Large intestine (tissue), 3 donors: ENCODE data around the gene SPATA45. TPM values are rescaled to one million over a fixed set of nuclear protein-coding genes. Genes with fewer than 3 reads are reported as not detected.

Source experiments
- DNase-seq, 2 donors: peaks; one replicate each; pipeline versions ENCODE4 v3.0.0 to v3.0.0-alpha.2; 2013
- H3K27ac ChIP-seq: one replicate; pipeline ENCODE4 v1.5.1; 2013; ENCODE audit warnings: low read length
- H3K27me3 ChIP-seq: 2 replicates; pipeline ENCODE4 v1.6.1; 2013; ENCODE audit warnings: low read length; ENCODE audit not compliant: control insufficient read depth, insufficient read depth
- H3K36me3 ChIP-seq: 2 replicates; pipeline ENCODE4 v1.6.1; 2013; ENCODE audit warnings: low read length; ENCODE audit not compliant: control insufficient read depth, insufficient read depth
- H3K4me1 ChIP-seq: one replicate; pipeline ENCODE4 v1.6.1; 2013; ENCODE audit warnings: low read length; ENCODE audit not compliant: control insufficient read depth, insufficient read depth
- H3K4me3 ChIP-seq: one replicate; pipeline ENCODE4 v1.5.1; 2013; ENCODE audit warnings: low read length
- H3K9me3 ChIP-seq: one replicate; pipeline ENCODE4 v1.6.1; 2013; ENCODE audit warnings: mild to moderate bottlenecking, low read depth, low read length, moderate library complexity; ENCODE audit not compliant: control insufficient read depth
- WGBS: methylation state at CpG from one replicate; pipeline ENCODE4 v1.1.5; 2013; ENCODE audit warnings: low lambda C conversion rate; ENCODE audit not compliant: insufficient coverage; 5-methylcytosine and 5-hydroxymethylcytosine counted together
- polyA plus RNA-seq: library from polyadenylated mRNA; unstranded; fragments of 120-200 nt; gene quantifications from one replicate; pipeline ENCODE4 v1.2.1, GENCODE V29; 2013

Gene SPATA45
- polyA plus RNA-seq, 1 donor: 0.25 TPM

- no peaks in the 10 kb centered on the region for H3K4me1 ChIP-seq
- no peak overlapping the region for H3K4me3 ChIP-seq
- no peak overlapping the region for H3K27ac ChIP-seq
- peaks cover 2% of the 10 kb centered on the region for H3K9me3 ChIP-seq
- DNase-seq: no peak
- no peaks in the 10 kb centered on the region for H3K27me3 ChIP-seq
- peaks cover 24% of the 10 kb centered on the region for H3K36me3 ChIP-seq
- WGBS: no CpG with 5 or more reads among the region's 2 CpGs
These were observed 66.2 kb downstream of the SPATA45 start for GRCh38 chr1:212781225-212781624.

GRCh38 chr1:212780759-212781158, 66.7 kb downstream of the SPATA45 start:
- Histone ChIP-seq H3K4me1 (no peaks in the 10 kb centered on the region), H3K9me3 (peaks cover 2% of the 10 kb centered on the region), H3K27me3 (no peaks in the 10 kb centered on the region), H3K36me3 (peaks cover 22% of the 10 kb centered on the region), H3K27ac (no peak overlapping the region), H3K4me3 (no peak overlapping the region)
- DNase-seq: no peak
- WGBS: no CpG with 5 or more reads among the region's 3 CpGs

Other genes with a start within 250 kb of the SPATA45 start
- gene ATF3, start 238.9 kb downstream of the SPATA45 start, polyA plus RNA-seq: 71.1 TPM
- 3.0 TPM for gene BATF3, start 147.8 kb downstream of the SPATA45 start, polyA plus RNA-seq
- 34.6 TPM for gene NSL1, start 55.9 kb downstream of the SPATA45 start, polyA plus RNA-seq
- 7.8 TPM for gene TATDN3, start 55.8 kb downstream of the SPATA45 start, polyA plus RNA-seq
- gene FLVCR1, start 10.6 kb upstream of the SPATA45 start, polyA plus RNA-seq: 36.3 TPM
- gene VASH2, start 102.9 kb upstream of the SPATA45 start, polyA plus RNA-seq: 5.1 TPM
- 33.0 TPM for gene ANGEL2, start 168.2 kb upstream of the SPATA45 start, polyA plus RNA-seq
- gene RPS6KC1, start 203.6 kb upstream of the SPATA45 start, polyA plus RNA-seq: 13.7 TPM